AG04449 (cell line): ENCODE measurements around the gene VWDE.

ENCODE experiments used
- CTCF ChIA-PET: fragments of 350-600 bp; formaldehyde crosslinking; extraction: SDS; loops from one replicate; lab custom pipeline; 2021; ENCODE audit warnings: antibody characterized with exemption; lab: Yijun Ruan, JAX
- POLR2A ChIA-PET: fragments of 400-600, 350-600 bp; formaldehyde crosslinking; extraction: SDS; loops from one replicate; lab custom pipeline; 2020; ENCODE audit warnings: antibody characterized with exemption, inconsistent platforms; lab: Yijun Ruan, JAX
- DNase-seq: peaks from one replicate; pipeline ENCODE4 v3.0.0-alpha.2; 2010; ENCODE audit warnings: low read depth, low spot score
- H3K4me3 ChIP-seq: 2 replicates; pipeline ENCODE4 v1.5.1; 2011; ENCODE audit warnings: low read depth, mild to moderate bottlenecking, control low read depth, low read length
- CTCF ChIP-seq: IDR thresholded peaks from one replicate; pipeline ENCODE4 v1.5.1; 2011; ENCODE audit warnings: mild to moderate bottlenecking, moderate library complexity, low read length, control low read depth, inconsistent platforms; ENCODE audit not compliant: insufficient read depth; ENCODE audit errors: missing control alignments

The VWDE gene

DNA sequence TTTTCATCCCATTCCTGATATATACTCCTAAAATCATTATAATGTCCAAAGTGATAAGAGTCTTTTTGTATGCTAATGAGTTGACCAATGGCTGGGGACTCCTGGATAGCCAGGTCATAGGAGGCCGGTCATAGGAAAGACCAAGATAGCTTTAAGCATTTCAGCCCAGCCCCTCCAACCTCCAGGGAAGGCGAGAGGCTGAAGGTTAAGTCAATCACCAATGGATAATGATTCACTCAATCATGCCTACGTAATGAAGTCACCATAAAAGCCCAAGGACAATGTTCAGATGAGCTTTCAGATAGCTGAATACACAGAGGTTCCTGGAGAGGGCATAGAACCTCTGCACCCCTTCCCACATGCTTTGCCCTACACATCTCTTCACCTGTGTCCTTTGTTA is 75.7 kb downstream of the VWDE start:
- H3K4me3 ChIP-seq: no peak overlapping the region
- CTCF ChIA-PET: no interaction called here
- TF ChIP-seq CTCF: no peak
- no peak for DNase-seq
- POLR2A ChIA-PET: no interaction called here

GRCh38 chr7:12325646-12326045 is 78.0 kb downstream of the VWDE start:
- CTCF ChIA-PET: no interaction called here
- no peak overlapping the region for H3K4me3 ChIP-seq
- no peak for TF ChIP-seq CTCF
- POLR2A ChIA-PET: no interaction called here
- DNase-seq: no peak

- ChIA-PET POLR2A (no interaction called here), CTCF (interaction anchor here (1.0 to 1.9 kb wide), 3 partner anchors 21 to 258 kb away, joined by 3 to 4 read pairs (median 3); no protein-coding TSS in a partner anchor)
- TF ChIP-seq CTCF: no peak
- H3K4me3 ChIP-seq: no peak overlapping the region
- no peak for DNase-seq
Observed at GRCh38 chr7:12323415-12323814, 80.2 kb downstream of the VWDE start.

GRCh38 chr7:12322903-12323300 is 80.8 kb downstream of the VWDE start:
- CTCF ChIA-PET: interaction anchor here (0.8 to 1.9 kb wide), 8 partner anchors 21 to 949 kb away, joined by 3 to 5 read pairs (median 3); no protein-coding TSS in a partner anchor
- no peak for TF ChIP-seq CTCF
- POLR2A ChIA-PET: no interaction called here
- DNase-seq: no peak
- no peak overlapping the region for H3K4me3 ChIP-seq

DNA sequence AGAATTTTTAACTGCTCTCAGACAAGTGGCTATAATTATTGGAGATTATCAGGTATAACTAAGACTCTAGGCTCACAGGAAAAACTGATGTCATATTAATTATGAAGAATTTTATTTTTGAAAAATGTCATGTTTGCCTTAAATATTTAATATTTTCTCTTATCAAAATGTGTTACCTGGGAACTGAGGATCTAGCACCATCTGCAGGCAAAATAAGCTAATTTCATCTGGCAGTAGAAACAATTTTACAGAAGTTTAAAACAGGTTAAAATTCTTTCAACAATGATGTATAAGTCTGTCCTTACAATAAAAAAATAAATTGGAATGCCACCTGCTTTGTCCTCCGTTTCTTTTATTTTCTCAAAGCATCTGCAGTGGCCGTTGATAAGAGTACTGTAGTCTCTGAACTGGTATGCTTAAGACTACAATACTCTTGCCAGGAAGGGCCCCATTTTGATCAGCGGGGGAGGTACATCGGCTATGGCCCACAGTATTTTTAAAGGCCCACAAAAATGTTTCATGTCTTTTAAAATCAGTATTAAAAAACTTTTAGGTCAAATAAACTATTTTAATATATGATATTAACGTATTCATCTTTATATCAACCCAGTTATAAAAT is 81.3 kb downstream of the VWDE start:
- DNase-seq: peak; percentile 2
- ChIA-PET CTCF (interaction anchor here (0.8 to 1.9 kb wide), 9 partner anchors 22 to 949 kb away, joined by 3 to 5 read pairs (median 3); no protein-coding TSS in a partner anchor), POLR2A (no interaction called here)
- TF ChIP-seq CTCF: peak; percentile 29
- H3K4me3 ChIP-seq: no peak overlapping the region

GRCh38 chr7:12320987-12321647 is 82.5 kb downstream of the VWDE start:
- CTCF ChIA-PET: interaction anchor here (0.9 to 1.9 kb wide), 3 partner anchors 61 to 894 kb away, joined by 3 read pairs; no protein-coding TSS in a partner anchor
- POLR2A ChIA-PET: no interaction called here
- no peak for DNase-seq

More at GRCh38 chr7:12320987-12321647, 82.5 kb downstream of the VWDE start:
- TF ChIP-seq CTCF: no peak
- H3K4me3 ChIP-seq: no peak overlapping the region
